SK-N-SH (cell line): ENCODE measurements around the gene PHACTR4. TPM values are rescaled to one million over a fixed set of nuclear protein-coding genes. Genes with fewer than 3 reads are reported as not detected.

ENCODE experiments used
- CTCF ChIA-PET: fragments of 300-600, 350-600 bp; formaldehyde crosslinking; extraction: SDS; loops from one replicate; lab custom pipeline; 2021; lab: Yijun Ruan, JAX
- POLR2A ChIA-PET: fragments of 350-600 bp; sonication (Branson Sonifier 250); formaldehyde crosslinking; extraction: SDS; loops from one replicate; lab custom pipeline; 2020; ENCODE audit warnings: antibody characterized with exemption, inconsistent platforms; lab: Yijun Ruan, JAX
- DNase-seq: peaks from one replicate; pipeline ENCODE4 v3.0.0; 2012
- H2AFZ ChIP-seq: fragments of 200-600 bp; sonication (generic); 2 replicates; pipeline ENCODE4 v1.8.1; 2016; ENCODE audit warnings: antibody characterized with exemption, mild to moderate bottlenecking, low read depth
- H3F3A ChIP-seq: fragments of 200-600 bp; sonication (generic); replicated peaks from 2 replicates; pipeline ENCODE3; 2016; ENCODE audit warnings: antibody characterized with exemption, mild to moderate bottlenecking; ENCODE audit not compliant: insufficient read depth
- H3K27ac ChIP-seq, 2 experiments: fragments of 200-500 bp in 1 of 2; fragments of 200-600 bp in 1 of 2; sonication (Bioruptor generic) in 1 of 2; sonication (generic), shearing (Covaris generic) in 1 of 2; 2 replicates each; pipeline versions ENCODE4 v1.5.1 to v1.6.1; 2014 to 2016; ENCODE audit warnings: low read depth in 2 of 2, inconsistent platforms in 1 of 2, low read length in 1 of 2, mild to moderate bottlenecking in 1 of 2, mixed read lengths in 1 of 2
- H3K27me3 ChIP-seq: fragments of 200-600 bp; sonication (generic), shearing (Covaris generic); 2 replicates; pipeline ENCODE4 v1.6.1; 2016; ENCODE audit warnings: mixed run types; ENCODE audit not compliant: insufficient read depth
- H3K36me3 ChIP-seq, 2 experiments: fragments of 200-500 bp in 1 of 2; fragments of 200-600 bp in 1 of 2; sonication (Bioruptor generic) in 1 of 2; sonication (generic) in 1 of 2; replicated peaks in 1 of 2; 2 replicates each; pipeline versions ENCODE3 to v1.5.1; 2014 to 2016; ENCODE audit warnings: low read length in 1 of 2, mild to moderate bottlenecking in 1 of 2; ENCODE audit not compliant: insufficient read depth in 2 of 2, control insufficient read depth in 1 of 2
- H3K4me1 ChIP-seq, 2 experiments: fragments of 200-500 bp in 1 of 2; fragments of 200-600 bp in 1 of 2; sonication (Bioruptor generic) in 1 of 2; sonication (generic), shearing (Covaris generic) in 1 of 2; 2 replicates each; pipeline versions ENCODE4 v1.5.1 to v1.6.1; 2014 to 2016; ENCODE audit warnings: low read depth in 1 of 2, low read length in 1 of 2, mixed run types in 1 of 2; ENCODE audit not compliant: insufficient read depth in 2 of 2, control insufficient read depth in 1 of 2
- H3K4me2 ChIP-seq: fragments of 200-600 bp; sonication (generic), shearing (Covaris generic); 2 replicates; pipeline ENCODE4 v1.6.1; 2017; ENCODE audit warnings: mixed run types
- H3K4me3 ChIP-seq, 2 experiments: fragments of 200-500 bp in 1 of 2; fragments of 200-600 bp in 1 of 2; sonication (Bioruptor generic) in 1 of 2; sonication (generic), shearing (Covaris generic) in 1 of 2; 2 replicates each; pipeline versions ENCODE4 v1.5.1 to v1.8.1; 2014 to 2016; ENCODE audit warnings: low read depth in 2 of 2, inconsistent platforms in 1 of 2, low read length in 1 of 2, mild to moderate bottlenecking in 1 of 2, mixed read lengths in 1 of 2, moderate library complexity in 1 of 2
- H3K79me2 ChIP-seq: fragments of 200-600 bp; sonication (generic); 2 replicates; pipeline ENCODE4 v1.8.1; 2017; ENCODE audit warnings: mild to moderate bottlenecking; ENCODE audit not compliant: insufficient read depth
- H3K9ac ChIP-seq: fragments of 200-600 bp; sonication (generic); 2 replicates; pipeline ENCODE4 v1.6.1; 2017; ENCODE audit warnings: mixed run types
- H3K9me2 ChIP-seq: fragments of 200-600 bp; sonication (generic); 2 replicates; pipeline ENCODE4 v1.6.1; 2017; ENCODE audit warnings: mixed run types
- H3K9me3 ChIP-seq: fragments of 200-600 bp; sonication (generic); 2 replicates; pipeline ENCODE4 v1.6.1; 2017; ENCODE audit warnings: mixed run types, mild to moderate bottlenecking, moderate library complexity
- H4K20me1 ChIP-seq: fragments of 200-600 bp; sonication (generic); 2 replicates; pipeline ENCODE4 v1.6.1; 2017; ENCODE audit warnings: mild to moderate bottlenecking, mixed run types; ENCODE audit not compliant: insufficient read depth
- EZH2phosphoT487 ChIP-seq: fragments of 200-600 bp; sonication (generic); IDR thresholded peaks from 2 replicates; pipeline ENCODE4 v1.6.1; 2017; ENCODE audit warnings: low read depth, mixed run types, mild to moderate bottlenecking, antibody characterized with exemption, moderate library complexity, borderline replicate concordance
- FOSL2 ChIP-seq: IDR thresholded peaks from 2 replicates; pipeline ENCODE4 v1.4.0; 2012; ENCODE audit warnings: low read depth, mild to moderate bottlenecking, moderate library complexity, borderline replicate concordance
- FOXJ3 ChIP-seq: sonication (generic); formaldehyde crosslinking; IDR thresholded peaks from 2 replicates; pipeline ENCODE4 v1.5.1; 2020; ENCODE audit warnings: mild to moderate bottlenecking, missing genetic modification reagents
- FOXM1 ChIP-seq: IDR thresholded peaks from 2 replicates; pipeline ENCODE4 v1.4.0; 2012; ENCODE audit warnings: low read depth, mild to moderate bottlenecking
- IRF3 ChIP-seq: fragments of 150-350 bp; IDR thresholded peaks from 2 replicates; pipeline ENCODE4 v1.6.1; 2016; ENCODE audit warnings: mild to moderate bottlenecking, low read depth, low read length
- MAX ChIP-seq: IDR thresholded peaks from 2 replicates; pipeline ENCODE4 v1.4.0; 2012; ENCODE audit warnings: low read depth
- MEF2A ChIP-seq: IDR thresholded peaks from 2 replicates; pipeline ENCODE4 v1.4.0; 2012; ENCODE audit warnings: low read depth, borderline replicate concordance
- NRF1 ChIP-seq: IDR thresholded peaks from 2 replicates; pipeline ENCODE4 v1.6.1; 2012; ENCODE audit warnings: low read depth, mild to moderate bottlenecking, low read length
- POLR2AphosphoS5 ChIP-seq: IDR thresholded peaks from 2 replicates; pipeline ENCODE4 v1.6.1; 2012; ENCODE audit warnings: low read depth, low read length
- RAD21 ChIP-seq: IDR thresholded peaks from 2 replicates; pipeline ENCODE4 v1.6.1; 2012; ENCODE audit warnings: mild to moderate bottlenecking, low read length
- RFX5 ChIP-seq: IDR thresholded peaks from 2 replicates; pipeline ENCODE4 v1.6.1; 2012; ENCODE audit warnings: mild to moderate bottlenecking, improper control_type of control experiment, low read length
- SMC3 ChIP-seq: IDR thresholded peaks from 2 replicates; pipeline ENCODE4 v1.6.1; 2012; ENCODE audit warnings: low read depth, low read length, improper control_type of control experiment
- TAF1 ChIP-seq: IDR thresholded peaks from 2 replicates; pipeline ENCODE4 v1.6.1; 2012; ENCODE audit warnings: low read depth, mild to moderate bottlenecking, low read length, moderate library complexity, borderline replicate concordance
- TCF12 ChIP-seq: IDR thresholded peaks from 2 replicates; pipeline ENCODE4 v1.4.0; 2012
- USF2 ChIP-seq: fragments of 150-350 bp; IDR thresholded peaks from 2 replicates; pipeline ENCODE4 v1.6.1; 2017; ENCODE audit warnings: antibody characterized with exemption, low read length, low read depth, borderline replicate concordance
- ZBTB33 ChIP-seq: IDR thresholded peaks from 2 replicates; pipeline ENCODE4 v1.4.0; 2012; ENCODE audit warnings: low read depth, borderline replicate concordance
- WGBS: methylation state at CpG from one replicate; pipeline ENCODE4 v1.1.6; 2017; ENCODE audit warnings: low lambda C conversion rate; 5-methylcytosine and 5-hydroxymethylcytosine counted together
- polyA plus RNA-seq, 3 experiments: library from polyadenylated mRNA; depleted of rRNA; stranded (reverse); fragments of >200 nt; gene quantifications; 2 replicates each; pipeline ENCODE4 v1.2.3, GENCODE V29; 2012

PHACTR4 gene
- polyA plus RNA-seq, 1 of the 3 experiments (the other 2 are of a cell fraction), result 9.8 TPM

GRCh38 chr1:28428012-28428411, 58.5 kb downstream of the PHACTR4 start:
- Histone ChIP-seq H3K4me3 (no peak overlapping the region), H3K36me3 (no peaks in the 10 kb centered on the region), H3K79me2 (peaks cover 80% of the 10 kb centered on the region), H3K9ac (no peak overlapping the region), H4K20me1 (no peaks in the 10 kb centered on the region), H3K27ac (no peak overlapping the region), H3K9me3 (no peaks in the 10 kb centered on the region), H2AFZ (no peak overlapping the region), H3K9me2 (no peaks in the 10 kb centered on the region), H3F3A (peaks cover 3% of the 10 kb centered on the region), H3K4me2 (no peak overlapping the region), H3K27me3 (no peaks in the 10 kb centered on the region), H3K4me1 (0 out of 4 replicates have a peak, but pooled peaks cover 0 to under 1% of the 10 kb centered on the region in 2 experiments)
- CTCF ChIA-PET, result interaction anchor here (0.8 to 2.5 kb wide), 3 partner anchors 15 to 32 kb away, joined by 3 to 10 read pairs (median 3); no protein-coding TSS in a partner anchor
- POLR2A ChIA-PET, result no interaction called here
- no peak for DNase-seq
- TF ChIP-seq TAF1 (no peak), TCF12 (no peak), MAX (no peak), MEF2A (no peak), ZBTB33 (no peak), USF2 (no peak), RFX5 (no peak), FOXM1 (no peak), FOSL2 (no peak), FOXJ3 (CRISPR knock-in tag) (no peak), NRF1 (no peak)
- 97% methylated on average over 1 of the region's 1 CpG for WGBS

- WGBS, result 93% methylated on average over 6 of the region's 6 CpGs
- H3K4me1 ChIP-seq, result no peaks in the 10 kb centered on the region
- no peak overlapping the region for H3K9ac ChIP-seq
- H3K36me3 ChIP-seq, result no peaks in the 10 kb centered on the region
- TF ChIP-seq RFX5 (no peak), EZH2phosphoT487 (no peak), IRF3 (no peak), RAD21 (no peak), POLR2AphosphoS5 (no peak), SMC3 (no peak), MAX (no peak)
- H2AFZ ChIP-seq, result no peak overlapping the region
- H3K79me2 ChIP-seq, result peaks cover 83% of the 10 kb centered on the region
- H3F3A ChIP-seq, result peaks cover 6% of the 10 kb centered on the region
- DNase-seq, result no peak
- no peak overlapping the region for H3K4me2 ChIP-seq
- H3K4me3 ChIP-seq, result no peak overlapping the region
- ChIA-PET POLR2A (interaction anchor here (1.2 kb wide), 1 partner anchor 76 kb away, joined by 3 read pairs; the partner anchor contains the start of gene RCC1), CTCF (interaction anchor here (1.3 to 2.5 kb wide), 2 partner anchors 8 to 19 kb away, joined by 5 to 10 read pairs; no protein-coding TSS in a partner anchor)
- no peaks in the 10 kb centered on the region for H3K27me3 ChIP-seq
- H4K20me1 ChIP-seq, result no peaks in the 10 kb centered on the region
- no peaks in the 10 kb centered on the region for H3K9me3 ChIP-seq
- no peaks in the 10 kb centered on the region for H3K9me2 ChIP-seq
- no peak overlapping the region for H3K27ac ChIP-seq
Observed at GRCh38 chr1:28428990-28429520, 59.5 kb downstream of the PHACTR4 start.
